NCI-H2227 (cell line): ENCODE results near the gene FBXO48.

ENCODE experiments used
- DNase-seq: peaks from one replicate; lab custom pipeline; 2025; ENCODE audit not compliant: unreplicated experiment; lab: John Stamatoyannopoulos, UW

The FBXO48 gene

DNA sequence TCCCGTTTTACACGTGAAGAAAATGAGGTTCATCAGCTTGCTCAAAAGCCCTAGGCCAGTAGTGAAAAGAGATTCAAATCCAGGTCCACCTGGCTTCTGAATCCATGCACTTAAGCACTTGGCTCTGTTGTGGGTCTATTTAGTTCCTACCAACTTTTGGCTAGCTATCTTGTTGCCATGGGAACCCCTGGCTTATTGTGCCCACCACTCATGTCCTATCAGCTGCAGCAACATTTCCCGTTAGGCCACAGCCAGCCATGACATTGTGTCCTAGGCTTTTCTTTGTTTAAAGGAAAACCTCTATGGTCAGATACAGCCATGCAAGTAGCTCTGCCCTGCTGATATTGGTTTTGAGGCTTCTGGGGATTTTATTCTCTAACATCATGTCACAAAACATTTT is 52.2 kb downstream of the FBXO48 start:
- no peak for DNase-seq

DNA sequence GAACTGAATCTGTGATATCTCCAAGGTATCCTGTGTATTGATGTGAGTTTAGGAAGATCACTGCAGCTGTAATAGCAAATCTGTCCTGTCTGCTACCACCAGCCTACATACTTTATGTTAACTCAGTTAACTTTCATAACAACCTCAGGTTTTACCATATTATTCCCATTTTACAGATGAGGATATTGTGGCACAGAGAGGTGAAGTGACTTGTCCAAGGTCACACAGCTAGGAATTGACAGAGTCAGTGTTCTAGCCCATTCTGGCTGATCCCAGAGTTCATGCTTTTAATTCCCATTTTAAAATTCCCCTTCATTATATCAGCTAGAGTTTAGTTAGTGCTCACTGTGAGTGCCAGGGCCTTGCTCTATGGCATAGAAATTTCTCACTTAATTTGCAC is 52.6 kb downstream of the FBXO48 start:
- DNase-seq = no peak

DNA sequence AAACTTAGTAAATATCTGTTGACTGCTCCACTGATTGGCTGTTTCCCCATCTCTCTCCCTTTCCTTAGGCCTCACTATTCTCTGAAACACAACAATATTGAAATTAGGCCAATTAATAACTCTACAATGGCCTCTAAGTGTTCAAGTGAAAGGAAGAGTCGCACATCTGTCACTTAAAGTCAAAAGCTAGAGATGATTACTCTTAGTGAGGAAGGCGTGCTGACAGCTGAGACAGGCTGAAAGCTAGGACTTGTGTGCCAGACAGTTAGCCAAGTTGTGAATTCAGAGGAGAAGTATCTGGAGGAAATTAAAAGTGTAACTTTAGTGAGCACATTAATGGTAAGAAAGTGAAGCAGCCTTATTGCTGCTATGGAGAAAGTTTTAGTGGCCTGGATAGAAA is 53.6 kb downstream of the FBXO48 start:
- no peak for DNase-seq

DNA sequence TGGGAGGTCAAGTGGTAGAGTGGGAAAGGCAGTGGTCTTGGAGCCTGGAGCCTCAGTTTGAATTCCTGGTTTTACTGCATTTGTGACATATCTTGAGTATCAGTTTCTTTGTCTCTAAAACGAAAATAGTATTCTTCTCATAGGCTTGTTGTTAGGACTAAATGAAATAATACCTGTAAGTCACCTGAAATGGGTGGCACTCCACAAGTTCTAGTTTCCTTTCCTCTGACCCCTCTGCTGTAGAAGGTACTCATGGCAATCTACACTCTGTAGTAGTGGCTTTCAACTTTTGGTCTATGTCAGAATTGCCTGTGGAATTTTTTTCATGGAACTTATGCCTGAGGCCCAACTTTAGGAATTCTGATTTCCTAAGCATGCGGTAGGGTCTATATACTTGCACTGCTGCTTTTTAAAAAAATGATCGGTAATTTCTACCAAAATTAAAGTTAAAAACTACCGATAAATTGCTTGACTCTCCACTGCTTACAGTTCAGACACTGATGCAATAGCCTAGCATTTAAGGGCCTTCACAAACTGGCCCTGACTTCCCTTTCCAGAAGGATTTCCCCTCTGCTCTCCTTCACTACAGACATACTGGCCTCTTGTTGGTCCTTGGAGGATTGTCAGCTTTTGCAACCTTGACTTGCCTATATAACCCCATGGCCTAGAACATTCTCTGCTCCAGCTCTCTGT is 54.8 kb downstream of the FBXO48 start:
- no peak for DNase-seq

DNA sequence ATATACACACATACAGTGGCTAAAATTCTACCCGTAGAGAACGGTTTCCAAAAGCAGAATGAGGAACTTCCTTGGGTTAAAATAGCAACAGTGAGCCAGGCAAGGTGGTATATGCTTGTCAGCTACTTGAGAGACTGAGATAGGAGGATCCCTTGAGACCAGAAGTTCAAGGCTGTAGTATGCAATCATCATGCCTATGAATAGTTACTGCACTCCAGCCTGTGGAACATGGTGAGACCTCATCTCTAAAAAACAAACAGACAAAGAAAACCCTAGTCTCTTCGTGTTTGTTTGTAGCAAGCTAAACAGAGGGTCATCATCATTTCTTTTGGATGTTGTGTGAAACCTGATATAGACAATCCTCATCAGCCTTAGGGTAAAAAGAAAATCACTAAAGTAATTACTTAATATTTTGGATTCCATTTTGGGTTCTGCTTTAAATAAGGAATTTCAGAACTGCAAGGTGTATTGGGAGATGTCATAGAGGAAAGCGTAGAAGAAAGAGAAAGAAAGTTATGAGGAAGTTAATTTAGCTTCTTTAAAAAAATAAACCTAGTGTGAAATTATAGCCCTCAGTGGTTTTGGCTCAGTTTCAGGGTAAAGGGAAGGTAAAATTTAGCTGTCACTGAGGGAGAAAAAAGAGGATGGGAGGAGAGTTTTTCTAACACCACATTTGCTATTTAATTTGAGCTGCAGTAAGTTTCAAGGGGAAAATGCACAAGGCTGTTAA is 55.5 kb downstream of the FBXO48 start:
- DNase-seq = peak; percentile 53
